ENCODE measurements around the gene DDRGK1. TPM values are rescaled to one million over a fixed set of nuclear protein-coding genes. Genes with fewer than 3 reads are reported as not detected.

Gene DDRGK1
- total RNA-seq: 23.0 and 33.4 TPM in 2 replicates

DNA sequence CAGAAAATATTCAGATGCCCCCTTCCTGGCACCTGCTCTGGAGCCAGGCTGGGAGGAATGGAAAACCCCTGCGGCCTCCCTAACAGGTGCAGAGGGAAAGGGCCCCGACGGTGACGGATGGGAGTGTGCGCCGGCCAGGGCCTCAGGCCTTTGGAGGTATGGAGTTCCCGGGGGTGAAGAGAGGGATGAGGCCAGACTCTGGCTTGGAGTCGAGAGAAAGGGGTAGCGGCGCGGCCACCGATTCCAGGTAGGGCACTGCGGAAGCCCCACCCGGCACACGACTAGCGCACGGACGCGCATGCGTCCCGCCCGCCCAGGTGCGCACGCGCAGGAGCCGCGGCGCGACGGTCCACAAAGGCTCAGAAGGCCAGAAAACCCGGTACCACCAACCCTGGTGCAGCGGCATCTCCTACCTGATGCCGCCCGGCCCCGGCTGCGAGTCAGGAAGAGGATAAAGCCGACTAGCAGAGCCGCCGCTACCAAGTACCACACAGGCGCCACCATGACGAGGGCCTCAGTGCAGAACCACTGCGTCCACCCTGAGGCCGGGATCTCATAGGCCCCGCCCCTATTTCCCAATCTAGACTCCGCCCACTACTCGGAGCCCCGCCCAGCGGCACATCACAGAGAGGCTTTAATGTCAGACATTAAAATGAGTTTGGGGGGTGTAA lies at the start of gene DDRGK1:
Gene DDRGK1 (minus strand): TSS at position 559 of the 671 bp plus-strand sequence. CDS start 55 bp downstream, at position 504.

DNA sequence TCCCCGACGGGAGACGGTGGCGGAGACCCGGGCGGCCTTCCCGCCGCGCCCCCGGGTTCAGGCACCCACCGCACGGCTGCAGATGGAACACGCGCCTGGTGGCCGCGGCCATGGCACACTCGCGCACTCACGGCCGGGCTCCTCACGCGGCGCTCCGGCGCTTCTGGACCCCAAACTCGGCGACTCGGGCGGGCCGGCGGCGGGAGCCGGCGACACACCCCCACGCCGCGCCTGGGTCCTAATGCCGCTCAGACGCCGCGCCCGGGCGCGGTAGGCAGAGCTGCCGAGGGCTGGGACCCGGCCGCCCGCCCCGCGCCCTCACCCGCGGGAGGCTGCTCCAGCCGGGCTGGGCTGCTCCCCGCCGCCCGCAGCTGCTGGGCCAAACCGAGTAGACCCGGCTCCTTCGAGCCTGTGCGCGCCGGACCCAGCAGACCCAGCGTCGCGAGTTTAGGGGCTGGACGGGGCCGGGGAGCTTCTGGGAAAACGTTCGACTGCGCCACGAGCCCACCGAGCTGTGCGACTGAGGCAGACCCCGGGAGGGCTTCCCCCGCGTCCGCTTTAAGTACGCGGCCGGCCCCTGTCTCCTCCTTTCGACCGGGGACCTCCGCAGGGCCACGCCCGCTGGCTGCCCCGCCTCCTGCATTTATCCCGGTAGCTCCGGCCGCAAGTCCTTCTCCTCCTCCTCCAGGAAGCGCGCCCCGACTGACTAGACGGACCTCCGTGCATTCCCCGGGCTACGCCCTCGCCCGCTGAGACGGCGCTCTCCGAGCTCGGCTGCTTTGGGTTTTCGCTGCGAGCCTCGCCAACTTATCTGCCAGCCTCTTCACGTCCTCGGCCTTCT lies 34.8 kb upstream of the DDRGK1 start, which contains the start of gene SLC4A11:
Gene SLC4A11 (minus strand): TSS at position 165 of the 841 bp plus-strand sequence. CDS start 53 bp downstream, at position 112.

DNA sequence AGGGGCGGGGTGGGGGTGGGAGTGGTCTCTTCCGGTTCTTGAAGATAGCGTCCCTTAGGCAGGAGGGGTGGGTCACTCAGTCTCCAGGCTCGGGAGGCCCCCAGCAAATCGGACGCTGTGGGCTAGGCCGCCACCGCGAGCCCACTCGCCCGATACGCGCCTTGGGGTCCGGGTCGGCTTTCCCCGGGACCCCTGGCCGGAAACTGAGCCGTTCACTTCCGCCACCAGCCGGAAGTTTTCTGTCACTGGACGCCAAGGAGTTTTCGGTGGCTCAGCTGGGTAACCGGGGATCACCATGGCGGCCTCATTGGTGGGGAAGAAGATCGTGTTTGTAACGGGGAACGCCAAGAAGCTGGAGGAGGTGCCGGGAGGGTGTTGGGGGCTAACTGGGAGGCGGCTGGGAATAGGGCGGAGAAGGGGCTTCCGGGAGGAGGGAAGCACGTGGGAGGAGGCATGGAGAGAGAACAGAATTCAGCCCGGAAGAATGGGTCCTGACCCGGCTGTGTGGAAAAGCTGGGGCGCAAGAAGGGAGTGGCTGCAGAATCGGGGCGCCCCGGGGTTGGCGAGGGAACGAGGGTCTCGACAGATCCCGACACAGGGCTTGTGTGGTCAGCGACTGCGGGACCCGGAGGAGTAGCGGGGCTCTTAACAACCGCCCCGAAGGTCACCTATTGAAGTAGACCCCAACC lies 4.9 kb upstream of the DDRGK1 start, which contains the start of gene ITPA:
Gene ITPA (plus strand): TSS at position 242 of the 689 bp plus-strand sequence. CDS start 54 bp downstream, at position 296.

DNA sequence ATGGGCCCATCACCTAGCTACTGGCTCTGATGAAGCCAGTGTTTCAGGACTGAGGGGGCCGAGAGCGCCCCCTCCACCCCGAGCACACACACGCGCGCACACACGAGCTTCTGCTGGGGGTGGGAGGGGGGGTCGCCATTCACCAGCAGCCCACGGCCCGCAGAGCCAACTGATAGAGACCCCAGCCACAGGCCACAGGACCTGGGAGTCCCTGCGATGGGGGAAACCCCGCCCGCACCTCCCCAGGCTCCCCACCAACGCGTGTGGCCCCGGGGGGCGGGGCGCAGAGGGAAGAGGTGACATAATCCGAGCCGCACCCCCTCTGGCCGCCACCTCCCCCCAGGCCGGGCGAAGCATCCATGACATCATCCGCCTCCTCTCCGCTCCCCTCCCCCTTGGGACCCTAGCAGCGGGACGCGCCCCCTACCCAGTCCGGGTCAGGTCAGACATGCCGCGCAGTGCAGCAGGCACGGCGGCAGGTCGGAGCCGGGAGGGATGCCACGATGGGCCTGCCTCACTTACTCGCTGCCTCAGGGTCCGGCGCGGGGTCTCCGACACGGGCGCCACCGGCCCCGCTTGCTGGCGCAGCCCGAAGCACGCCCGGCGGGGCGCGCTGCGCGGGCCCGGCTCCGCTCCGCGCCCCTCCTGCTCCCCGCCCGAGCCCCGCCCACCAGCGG lies 31.4 kb downstream of the DDRGK1 start, which contains the start of gene LZTS3:
Gene LZTS3 (minus strand): TSS at position 617 of the 677 bp plus-strand sequence. CDS start 6,386 bp downstream, outside the sequence.

Other genes starting within 250 kb of the DDRGK1 start
- gene GNRH2, start 161.1 kb downstream of the DDRGK1 start, total RNA-seq: 0.15 and 0.50 TPM in 2 replicates
- 31.4 and 32.7 TPM in 2 replicates for gene MRPS26, start 158.6 kb downstream of the DDRGK1 start, total RNA-seq
- gene OXT, start 133.1 kb downstream of the DDRGK1 start, total RNA-seq: not detected in 2 replicates
- not detected in 2 replicates for gene AVP, start 120.0 kb downstream of the DDRGK1 start, total RNA-seq
- gene FASTKD5, start 44.8 kb downstream of the DDRGK1 start, total RNA-seq: 11.4 and 11.5 TPM in 2 replicates
- 3.9 and 4.5 TPM in 2 replicates for gene UBOX5, start 44.8 kb downstream of the DDRGK1 start, total RNA-seq
- gene LZTS3, start 31.1 kb downstream of the DDRGK1 start, total RNA-seq: 4.5 and 10.4 TPM in 2 replicates
- 34.7 and 38.1 TPM in 2 replicates for gene ITPA, start 4.8 kb upstream of the DDRGK1 start, total RNA-seq
- 0.44 and 1.8 TPM in 2 replicates for gene SLC4A11, start 34.5 kb upstream of the DDRGK1 start, total RNA-seq
- gene DNAAF9, start 203.0 kb upstream of the DDRGK1 start, total RNA-seq: 18.3 and 20.3 TPM in 2 replicates

Data from smooth muscle cell of trachea (primary cell).